HFFc6 (cell line): ENCODE measurements around the gene TMEM39A. TPM values are rescaled to one million over a fixed set of nuclear protein-coding genes. Genes with fewer than 3 reads are reported as not detected.

Experiments used
- DNase-seq: peaks from one replicate; pipeline ENCODE4 v3.0.0-alpha.2; 2018
- H3K27ac Mint-ChIP-seq: 2 replicates; pipeline ENCODE4 v1.8.0; 2020; ENCODE audit warnings: mild to moderate bottlenecking, mixed read lengths
- H3K27me3 Mint-ChIP-seq: 2 replicates; pipeline ENCODE4 v1.8.0; 2021; ENCODE audit warnings: mild to moderate bottlenecking, moderate library complexity, mixed read lengths; ENCODE audit not compliant: insufficient read depth
- H3K36me3 Mint-ChIP-seq: 2 replicates; pipeline ENCODE4 v1.8.0; 2021; ENCODE audit warnings: low read depth, mixed read lengths
- H3K4me1 Mint-ChIP-seq: 2 replicates; pipeline ENCODE4 v1.8.0; 2020; ENCODE audit warnings: low read depth, mixed read lengths
- H3K4me3 Mint-ChIP-seq: 2 replicates; pipeline ENCODE4 v1.8.0; 2020; ENCODE audit warnings: mild to moderate bottlenecking, moderate library complexity, mixed read lengths
- H3K9me3 Mint-ChIP-seq: 2 replicates; pipeline ENCODE4 v1.8.0; 2020; ENCODE audit warnings: mild to moderate bottlenecking, mixed read lengths
- total RNA-seq, 6 experiments: library from RNA; stranded (reverse); fragmentation: NEBNext Ultra II Directional; extraction: Animal tissue kit (Norgen Biotek cat#: 25700); gene quantifications; 2 replicates in 1 of 6; 3 replicates in 5 of 6; pipeline ENCODE4 v1.2.3, GENCODE V29; 2021
- TF ChIP-seq, protein P1 (sequence below): fragments of 200-600 bp; sonication (generic); IDR thresholded peaks from 2 replicates; pipeline ENCODE4 v1.5.0; 2021; ENCODE audit warnings: antibody characterized with exemption, mild to moderate bottlenecking

Gene TMEM39A
- total RNA-seq, 6 experiments from 2014 or later = 47.3 to 58.8 (median 55.5) TPM

DNA sequence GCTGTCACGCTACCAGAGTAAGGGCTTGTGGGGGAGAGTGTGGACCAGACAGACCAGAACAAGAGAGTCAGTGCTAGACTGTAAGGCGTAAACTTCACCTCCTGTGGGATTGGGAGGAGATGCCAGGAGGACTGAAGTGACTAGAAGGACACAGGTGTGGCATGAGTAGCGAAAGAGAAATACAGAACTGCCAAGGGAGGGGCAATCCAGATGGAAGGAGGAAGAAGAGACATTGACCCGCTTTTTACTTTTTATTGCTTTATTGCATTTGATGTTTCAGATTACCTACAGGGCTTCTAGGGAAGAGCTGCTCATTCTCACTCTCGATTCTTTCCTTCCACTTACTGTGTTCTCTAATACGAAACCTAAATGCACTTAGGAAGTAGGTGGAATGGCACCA is 7.5 kb upstream of the TMEM39A start:
- H3K27ac Mint-ChIP-seq = no peak overlapping the region
- DNase-seq = no peak
- H3K4me1 Mint-ChIP-seq = peaks cover 31% of the 10 kb centered on the region
- H3K27me3 Mint-ChIP-seq = peaks cover 3% of the 10 kb centered on the region; the same call in 1 of the 2 replicates
- peaks cover 13% of the 10 kb centered on the region for H3K36me3 Mint-ChIP-seq
- H3K9me3 Mint-ChIP-seq = no peaks in the 10 kb centered on the region
- H3K4me3 Mint-ChIP-seq = no peak overlapping the region
- TF ChIP-seq, protein P1, sequence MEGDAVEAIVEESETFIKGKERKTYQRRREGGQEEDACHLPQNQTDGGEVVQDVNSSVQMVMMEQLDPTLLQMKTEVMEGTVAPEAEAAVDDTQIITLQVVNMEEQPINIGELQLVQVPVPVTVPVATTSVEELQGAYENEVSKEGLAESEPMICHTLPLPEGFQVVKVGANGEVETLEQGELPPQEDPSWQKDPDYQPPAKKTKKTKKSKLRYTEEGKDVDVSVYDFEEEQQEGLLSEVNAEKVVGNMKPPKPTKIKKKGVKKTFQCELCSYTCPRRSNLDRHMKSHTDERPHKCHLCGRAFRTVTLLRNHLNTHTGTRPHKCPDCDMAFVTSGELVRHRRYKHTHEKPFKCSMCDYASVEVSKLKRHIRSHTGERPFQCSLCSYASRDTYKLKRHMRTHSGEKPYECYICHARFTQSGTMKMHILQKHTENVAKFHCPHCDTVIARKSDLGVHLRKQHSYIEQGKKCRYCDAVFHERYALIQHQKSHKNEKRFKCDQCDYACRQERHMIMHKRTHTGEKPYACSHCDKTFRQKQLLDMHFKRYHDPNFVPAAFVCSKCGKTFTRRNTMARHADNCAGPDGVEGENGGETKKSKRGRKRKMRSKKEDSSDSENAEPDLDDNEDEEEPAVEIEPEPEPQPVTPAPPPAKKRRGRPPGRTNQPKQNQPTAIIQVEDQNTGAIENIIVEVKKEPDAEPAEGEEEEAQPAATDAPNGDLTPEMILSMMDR = no peak

- Mint-ChIP-seq H3K4me3 (peak overlapping the region; percentile 97), H3K27ac (peak overlapping the region; percentile 76), H3K4me1 (peaks cover 31% of the 10 kb centered on the region), H3K27me3 (peaks cover 3% of the 10 kb centered on the region; the same call in 1 of the 2 replicates), H3K36me3 (0 out of 2 replicates have a peak, but pooled peaks cover 8% of the 10 kb centered on the region), H3K9me3 (no peaks in the 10 kb centered on the region)
- TF ChIP-seq, protein P1 = no peak
- peak; percentile 29 for DNase-seq
Measured at GRCh38 chr3:119469418-119470189, 6.2 kb upstream of the TMEM39A start.

GRCh38 chr3:119468041-119468440 is 4.6 kb upstream of the TMEM39A start:
- DNase-seq = no peak
- H3K27me3 Mint-ChIP-seq = peaks cover 4% of the 10 kb centered on the region
- peak overlapping the region; percentile 76 for H3K27ac Mint-ChIP-seq

GRCh38 chr3:119457246-119457645 is 6.2 kb downstream of the TMEM39A start:
- no peaks in the 10 kb centered on the region for H3K9me3 Mint-ChIP-seq
- peaks cover 41% of the 10 kb centered on the region for H3K36me3 Mint-ChIP-seq
- H3K4me1 Mint-ChIP-seq = peaks cover 34% of the 10 kb centered on the region
- H3K4me3 Mint-ChIP-seq = no peak overlapping the region
- H3K27ac Mint-ChIP-seq = no peak overlapping the region
- TF ChIP-seq, protein P1 = no peak
- H3K27me3 Mint-ChIP-seq = no peaks in the 10 kb centered on the region; the same call in 1 of the 2 replicates
- no peak for DNase-seq

More at GRCh38 chr3:119468041-119468440, 4.6 kb upstream of the TMEM39A start:
- TF ChIP-seq, protein P1 = no peak
- Mint-ChIP-seq H3K9me3 (no peaks in the 10 kb centered on the region), H3K4me3 (peak overlapping the region; percentile 97), H3K36me3 (peaks cover 9% of the 10 kb centered on the region), H3K4me1 (peaks cover 39% of the 10 kb centered on the region)

GRCh38 chr3:119456469-119456868 is 6.9 kb downstream of the TMEM39A start:
- Mint-ChIP-seq H3K36me3 (peaks cover 41% of the 10 kb centered on the region), H3K27me3 (no peaks in the 10 kb centered on the region; the same call in 1 of the 2 replicates), H3K4me3 (no peak overlapping the region), H3K27ac (peak overlapping the region; percentile 59; the same call in 1 of the 2 replicates), H3K4me1 (peaks cover 27% of the 10 kb centered on the region), H3K9me3 (no peaks in the 10 kb centered on the region)
- TF ChIP-seq, protein P1 = no peak
- no peak for DNase-seq
